Suprapubic skin (tissue), 3 donors: Measurements from ENCODE around the gene KIF19.

Experiments used
- EP300 ChIP-seq: sonication (generic); formaldehyde crosslinking; IDR thresholded peaks from one replicate; pipeline ENCODE4 v1.6.1; 2017; ENCODE audit warnings: antibody characterized with exemption
- TF ChIP-seq, protein P1 (sequence below), 2 donors: fragments of 200-600 bp in 1 of 2; fragments of 450-650 bp in 1 of 2; sonication (generic) in 1 of 2; IDR thresholded peaks; one replicate each; pipeline ENCODE4 v1.5.1; 2016 to 2019; ENCODE audit warnings: antibody characterized with exemption in 2 of 2, mild to moderate bottlenecking in 1 of 2, moderate library complexity in 1 of 2

DNA sequence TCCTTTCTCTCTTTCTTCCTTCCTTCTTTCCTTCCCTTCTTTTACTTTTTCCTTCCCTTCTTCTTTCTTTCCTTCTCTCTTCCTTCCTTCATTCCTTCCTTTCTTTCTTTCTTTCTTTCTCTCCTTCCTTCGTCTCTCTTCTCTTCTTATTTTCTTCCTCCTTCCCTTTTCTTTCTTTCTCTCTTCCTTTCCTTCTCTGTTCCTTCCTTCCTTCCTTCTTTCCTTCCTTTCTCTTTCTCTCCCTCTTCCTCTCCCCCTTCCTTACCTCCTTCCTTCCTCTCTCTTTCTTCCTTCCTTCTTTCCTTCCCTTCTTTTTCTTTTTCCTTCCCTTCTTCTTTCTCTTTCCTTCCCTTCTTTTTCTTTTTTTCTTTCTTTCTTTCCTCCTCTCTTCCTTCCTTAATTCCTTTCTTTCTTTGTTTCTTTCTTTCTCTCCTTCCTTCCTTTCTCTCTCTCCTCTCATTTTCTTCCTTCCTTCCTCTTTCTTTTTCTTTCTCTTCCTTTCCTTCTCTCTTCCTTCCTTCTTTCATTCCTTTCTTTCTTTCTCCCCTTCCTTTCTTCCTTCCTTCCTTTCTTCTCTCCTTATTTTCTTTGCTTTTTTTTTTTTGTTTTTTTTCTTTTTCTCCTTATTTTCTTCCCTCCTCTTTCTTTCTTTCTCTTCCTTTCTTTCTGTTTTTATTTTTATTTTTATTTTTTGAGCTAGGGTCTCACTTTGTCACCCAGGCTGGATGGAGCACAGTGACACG, 64.1 kb downstream of the KIF19 start:
- TF ChIP-seq, protein P1, sequence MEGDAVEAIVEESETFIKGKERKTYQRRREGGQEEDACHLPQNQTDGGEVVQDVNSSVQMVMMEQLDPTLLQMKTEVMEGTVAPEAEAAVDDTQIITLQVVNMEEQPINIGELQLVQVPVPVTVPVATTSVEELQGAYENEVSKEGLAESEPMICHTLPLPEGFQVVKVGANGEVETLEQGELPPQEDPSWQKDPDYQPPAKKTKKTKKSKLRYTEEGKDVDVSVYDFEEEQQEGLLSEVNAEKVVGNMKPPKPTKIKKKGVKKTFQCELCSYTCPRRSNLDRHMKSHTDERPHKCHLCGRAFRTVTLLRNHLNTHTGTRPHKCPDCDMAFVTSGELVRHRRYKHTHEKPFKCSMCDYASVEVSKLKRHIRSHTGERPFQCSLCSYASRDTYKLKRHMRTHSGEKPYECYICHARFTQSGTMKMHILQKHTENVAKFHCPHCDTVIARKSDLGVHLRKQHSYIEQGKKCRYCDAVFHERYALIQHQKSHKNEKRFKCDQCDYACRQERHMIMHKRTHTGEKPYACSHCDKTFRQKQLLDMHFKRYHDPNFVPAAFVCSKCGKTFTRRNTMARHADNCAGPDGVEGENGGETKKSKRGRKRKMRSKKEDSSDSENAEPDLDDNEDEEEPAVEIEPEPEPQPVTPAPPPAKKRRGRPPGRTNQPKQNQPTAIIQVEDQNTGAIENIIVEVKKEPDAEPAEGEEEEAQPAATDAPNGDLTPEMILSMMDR (IDR thresholded peaks at IDR 0.05), result no peak
- TF ChIP-seq EP300, result no peak
